GM08714 (cell line): ENCODE measurements around the gene MYLK.

Experiments used
- H3K4me3 ChIP-seq: fragments of 200-500 bp; sonication (Bioruptor generic); 2 replicates; pipeline ENCODE4 v1.5.1; 2014; ENCODE audit warnings: mild to moderate bottlenecking, low read length, inconsistent platforms
- ZNF274 ChIP-seq: IDR thresholded peaks from 2 replicates; pipeline ENCODE4 v1.6.1; 2012; ENCODE audit warnings: mild to moderate bottlenecking, low read depth, low read length

Gene MYLK

DNA sequence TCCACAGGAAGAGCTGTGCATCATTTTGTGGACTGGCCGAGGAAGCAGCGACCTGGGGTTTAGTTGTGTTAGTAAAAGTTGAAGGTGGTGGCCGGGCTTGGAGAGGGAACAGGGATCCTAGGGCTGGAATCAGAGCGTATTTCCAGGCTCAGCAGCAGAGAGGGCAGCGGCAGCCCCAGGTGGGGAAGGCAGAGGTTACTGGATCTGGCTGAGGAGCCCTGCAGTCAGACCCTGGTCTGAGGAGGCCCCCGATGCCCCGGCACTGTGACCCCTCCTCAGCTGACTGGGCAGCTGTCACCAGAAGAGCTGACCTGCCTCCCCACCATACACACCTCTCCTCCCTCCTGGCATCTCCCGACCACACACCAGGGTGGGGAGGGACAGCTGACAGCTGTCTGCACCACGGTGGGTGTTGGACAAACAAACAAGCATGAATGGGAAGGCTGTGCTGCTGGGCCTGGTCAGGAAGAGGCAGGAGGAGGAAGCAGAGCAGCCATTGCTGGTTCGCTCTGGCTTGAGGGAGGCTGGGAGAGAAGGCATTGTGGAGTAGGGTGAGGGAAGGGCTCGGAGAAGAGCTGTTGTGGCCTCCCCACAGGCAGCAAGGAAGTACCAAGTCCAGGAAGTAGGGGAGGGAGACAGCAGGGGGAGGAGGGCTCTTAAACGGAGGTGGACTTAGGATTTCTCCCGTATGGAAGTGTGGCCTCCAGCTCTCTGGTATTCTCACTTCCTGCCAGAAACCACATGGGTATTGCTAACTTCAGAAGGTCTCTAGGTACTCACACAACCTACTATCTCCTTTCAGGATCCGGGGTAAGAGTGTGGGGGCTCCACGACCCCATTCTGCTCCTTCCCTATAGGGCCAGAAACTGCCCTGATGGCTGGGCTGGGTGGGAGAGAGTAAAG, 249.7 kb downstream of the MYLK start:
- no peak overlapping the region for H3K4me3 ChIP-seq
- no peak for TF ChIP-seq ZNF274

- H3K4me3 ChIP-seq = no peak overlapping the region
- TF ChIP-seq ZNF274 = no peak
These were observed 250.6 kb downstream of the MYLK start for GRCh38 chr3:123633530-123633929.

- TF ChIP-seq ZNF274 = no peak
- H3K4me3 ChIP-seq = no peak overlapping the region
These were observed 251.9 kb downstream of the MYLK start for GRCh38 chr3:123632161-123632655.

DNA sequence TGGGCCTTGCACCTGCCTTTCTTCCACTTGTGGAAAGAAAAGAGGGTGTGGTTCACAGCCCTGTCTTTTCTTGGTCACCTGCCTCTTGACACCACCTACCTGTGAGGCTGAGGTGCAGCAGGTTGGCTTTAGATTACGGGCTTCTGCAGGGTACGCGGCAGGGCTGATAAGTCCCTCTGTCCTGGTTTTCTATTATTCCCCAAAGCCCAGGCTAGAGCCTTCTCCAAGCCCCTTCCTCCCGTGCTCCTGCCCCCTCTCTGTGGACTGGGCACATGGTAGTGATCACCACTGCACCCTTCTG, 254.4 kb downstream of the MYLK start:
- no peak overlapping the region for H3K4me3 ChIP-seq
- no peak for TF ChIP-seq ZNF274

- H3K4me3 ChIP-seq = no peak overlapping the region
- no peak for TF ChIP-seq ZNF274
These were observed 255.0 kb downstream of the MYLK start for GRCh38 chr3:123628996-123629746.

DNA sequence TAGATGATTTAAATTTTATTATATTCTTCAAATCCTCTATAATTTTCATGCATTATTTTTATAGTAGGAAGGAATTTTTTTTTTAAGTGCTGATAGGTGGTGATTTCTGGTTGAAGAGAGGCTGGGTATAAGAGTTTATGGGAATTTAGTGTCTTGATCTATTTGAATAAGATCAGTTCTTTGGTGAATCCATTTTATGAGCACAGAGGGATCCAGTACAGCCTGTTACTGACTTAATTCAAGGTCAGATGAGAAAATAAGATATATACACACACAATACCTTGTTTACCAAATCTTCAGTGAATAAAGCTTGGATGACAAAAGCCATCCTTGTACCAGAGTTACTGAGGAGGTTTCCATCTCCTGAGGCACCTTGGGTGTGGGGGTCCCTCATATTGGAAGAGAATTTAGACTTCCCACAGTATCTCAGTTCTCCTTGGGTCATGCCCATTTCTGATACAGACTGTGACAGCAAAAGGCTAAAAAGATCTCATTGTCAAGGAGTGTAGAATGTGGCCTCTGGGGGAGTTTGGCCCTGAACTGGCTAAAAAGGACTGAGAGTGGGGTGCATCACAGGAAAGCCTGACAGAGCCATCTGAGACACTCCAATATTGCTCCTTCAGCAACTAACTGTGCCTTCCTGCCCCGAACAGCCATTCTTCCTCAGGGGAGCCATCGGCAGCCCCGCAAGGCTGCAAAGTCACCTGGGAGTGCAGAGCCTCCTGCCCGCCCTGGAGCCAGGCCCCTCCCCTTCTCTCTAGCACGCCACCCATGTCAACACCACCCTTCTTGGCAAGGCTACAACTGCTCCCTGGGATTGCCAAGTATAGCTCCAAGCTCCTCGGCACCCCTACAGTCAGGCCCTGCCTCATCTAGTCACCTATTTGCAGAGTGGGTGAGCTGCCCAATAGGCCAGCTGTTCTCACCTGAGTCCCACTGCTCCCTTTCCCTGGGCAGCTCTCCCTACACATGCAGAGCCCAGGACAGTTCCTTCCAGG, 256.2 kb downstream of the MYLK start:
- TF ChIP-seq ZNF274 = no peak
- no peak overlapping the region for H3K4me3 ChIP-seq

- no peak for TF ChIP-seq ZNF274
- no peak overlapping the region for H3K4me3 ChIP-seq
These were observed 257.3 kb downstream of the MYLK start for GRCh38 chr3:123626881-123627280.

- TF ChIP-seq ZNF274 = no peak
- H3K4me3 ChIP-seq = no peak overlapping the region
These were observed 259.8 kb downstream of the MYLK start for GRCh38 chr3:123624302-123624701.

GRCh38 chr3:123623346-123623880, 260.7 kb downstream of the MYLK start:
- TF ChIP-seq ZNF274 = no peak
- H3K4me3 ChIP-seq = no peak overlapping the region

GRCh38 chr3:123622766-123623165, 261.4 kb downstream of the MYLK start:
- H3K4me3 ChIP-seq = no peak overlapping the region
- TF ChIP-seq ZNF274 = no peak

- no peak for TF ChIP-seq ZNF274
- H3K4me3 ChIP-seq = no peak overlapping the region
These were observed 262.3 kb downstream of the MYLK start for GRCh38 chr3:123621850-123622189.

DNA sequence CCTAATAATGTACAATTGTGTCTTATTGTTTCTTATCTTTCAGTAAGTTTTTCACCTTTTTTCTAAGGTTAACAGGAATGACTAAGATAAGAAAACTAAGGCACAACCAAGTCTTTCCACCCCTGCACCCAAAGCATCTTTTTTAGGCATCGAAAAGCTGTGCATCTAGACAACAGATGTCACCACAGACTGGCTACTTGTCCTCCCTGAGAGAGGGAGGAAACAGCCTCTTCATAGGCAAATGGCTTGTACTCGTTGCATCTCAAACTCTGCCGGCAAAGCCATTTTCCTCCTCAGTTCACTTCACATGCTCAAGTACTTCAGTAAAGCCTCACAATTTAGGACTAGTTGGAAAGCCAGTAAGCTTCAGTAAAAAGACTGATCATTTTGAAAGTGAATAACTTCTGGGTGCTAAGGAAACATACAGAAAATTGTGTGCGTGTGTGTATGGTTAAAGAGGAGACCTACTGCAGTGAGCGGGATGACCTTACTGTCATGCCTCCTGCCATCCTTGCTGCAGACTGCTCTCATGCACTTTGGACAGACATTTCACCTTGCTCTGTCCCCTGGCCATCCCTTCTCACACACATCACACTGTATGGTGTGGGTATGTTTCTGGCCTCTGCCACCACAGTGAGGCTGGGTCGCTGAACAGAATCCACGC, 262.8 kb downstream of the MYLK start:
- no peak for TF ChIP-seq ZNF274
- H3K4me3 ChIP-seq = no peak overlapping the region

DNA sequence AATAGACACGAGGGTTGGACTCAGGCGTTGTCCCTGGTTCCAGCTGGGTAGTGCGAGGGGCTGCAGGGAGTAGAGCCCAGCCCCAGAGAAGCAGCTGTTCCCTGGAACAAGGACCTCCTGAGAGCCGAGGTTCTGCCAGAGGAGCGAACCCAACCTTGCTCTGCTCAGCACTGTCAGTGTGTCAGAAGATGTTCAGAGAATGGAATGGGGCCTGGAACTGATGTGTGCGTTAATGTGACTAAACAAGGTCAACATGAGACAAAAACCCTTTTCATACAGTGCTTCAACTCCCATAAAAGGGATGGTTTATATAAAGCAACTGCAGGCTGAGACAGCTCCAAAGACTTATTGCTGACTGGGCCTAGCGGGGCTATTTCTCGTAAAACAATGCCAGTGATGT, 263.8 kb downstream of the MYLK start:
- H3K4me3 ChIP-seq = no peak overlapping the region
- TF ChIP-seq ZNF274 = no peak
